AG20443 (cell line): Measurements from ENCODE around the gene GATA2.

ENCODE experiments used
- DNase-seq: peaks from one replicate; pipeline ENCODE4 v3.0.0; 2012; ENCODE audit warnings: low spot score, mixed read lengths

GATA2 gene

DNA sequence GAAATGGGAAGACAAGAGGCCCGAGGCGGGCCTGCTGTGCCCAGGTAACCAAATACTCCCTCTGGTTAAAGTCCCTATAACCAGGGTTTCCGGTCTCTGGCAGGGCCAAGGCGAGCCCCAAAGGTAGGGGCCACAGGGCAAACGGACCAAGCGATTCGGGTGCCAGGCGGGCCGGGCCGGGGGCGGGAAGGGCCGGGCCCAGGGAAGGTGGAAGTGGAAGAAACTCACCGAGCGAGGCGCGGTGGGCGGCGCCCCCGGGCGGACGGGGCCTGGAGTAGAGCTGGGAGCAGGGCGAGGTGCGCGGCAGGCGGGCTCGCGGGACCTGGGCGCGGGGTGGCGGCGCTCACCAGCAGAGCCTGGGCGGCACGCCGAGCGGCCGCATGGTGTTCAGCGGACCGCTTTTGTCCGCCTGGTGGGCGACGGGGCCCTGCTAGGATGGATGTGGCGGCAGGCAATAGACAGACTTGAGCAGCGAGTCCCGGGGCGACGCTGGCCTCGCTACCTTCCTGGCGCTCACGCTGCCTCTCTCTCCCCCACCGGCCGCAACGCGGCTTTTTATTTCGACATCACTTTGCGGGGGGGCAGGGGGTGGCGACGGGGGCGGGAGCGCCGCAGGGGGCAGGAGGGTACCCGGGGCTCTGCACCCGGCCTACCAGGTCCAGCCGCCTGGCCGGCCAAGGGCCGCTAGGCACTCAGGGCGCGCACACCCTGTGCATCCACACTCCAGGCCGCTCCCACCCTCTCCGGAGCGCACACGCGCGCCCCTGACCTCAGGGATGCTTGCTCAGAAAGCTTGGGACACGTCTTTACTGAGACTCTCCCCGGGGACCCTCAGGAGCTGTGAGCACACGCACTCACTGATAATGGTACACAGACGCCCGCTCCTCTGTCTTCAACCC lies at the start of gene GATA2:
GATA2 (minus strand) TSS at position 531 of the 899 bp plus-strand sequence. CDS start 6,170 bp downstream, outside the sequence.
- DNase-seq, result peak; percentile 41

DNA sequence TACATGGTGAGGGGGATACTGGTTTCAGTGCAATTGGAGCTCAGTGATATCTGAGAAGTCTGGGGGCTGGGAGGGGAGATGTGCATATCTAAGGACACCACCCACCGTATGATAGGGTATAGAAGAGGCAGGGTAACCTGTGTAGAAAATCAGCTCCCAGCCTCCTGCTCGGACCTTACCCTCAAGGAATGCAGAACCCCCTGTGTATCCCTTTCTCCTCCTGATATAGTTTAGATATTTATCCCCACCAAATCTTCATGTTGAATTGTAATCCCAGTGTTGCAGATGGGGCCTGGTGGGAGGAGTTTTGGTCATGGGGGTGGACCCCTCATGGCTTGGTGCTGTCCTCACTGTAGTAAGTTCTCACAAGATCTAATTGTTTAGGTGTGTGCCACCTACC lies 48.2 kb upstream of the GATA2 start:
- no peak for DNase-seq

DNA sequence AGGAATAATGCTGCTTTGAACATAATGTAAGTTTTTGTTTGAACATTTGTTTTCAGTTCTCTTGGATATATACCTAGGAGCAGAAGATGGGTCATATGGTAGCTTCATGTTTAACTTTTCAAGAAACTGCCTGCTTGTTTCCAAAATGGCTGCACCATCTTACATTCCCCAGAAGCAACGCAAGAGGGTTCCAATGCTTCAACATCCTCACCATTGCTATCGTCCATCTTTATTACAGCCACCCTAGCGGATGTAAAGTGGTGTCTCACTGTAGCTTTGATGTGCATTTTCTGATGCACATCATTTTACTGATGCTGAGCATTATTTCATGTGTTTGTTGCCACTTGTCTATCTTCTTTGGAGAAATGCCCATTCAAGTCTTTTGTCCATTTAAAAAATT lies 46.4 kb upstream of the GATA2 start:
- DNase-seq, result no peak

DNA sequence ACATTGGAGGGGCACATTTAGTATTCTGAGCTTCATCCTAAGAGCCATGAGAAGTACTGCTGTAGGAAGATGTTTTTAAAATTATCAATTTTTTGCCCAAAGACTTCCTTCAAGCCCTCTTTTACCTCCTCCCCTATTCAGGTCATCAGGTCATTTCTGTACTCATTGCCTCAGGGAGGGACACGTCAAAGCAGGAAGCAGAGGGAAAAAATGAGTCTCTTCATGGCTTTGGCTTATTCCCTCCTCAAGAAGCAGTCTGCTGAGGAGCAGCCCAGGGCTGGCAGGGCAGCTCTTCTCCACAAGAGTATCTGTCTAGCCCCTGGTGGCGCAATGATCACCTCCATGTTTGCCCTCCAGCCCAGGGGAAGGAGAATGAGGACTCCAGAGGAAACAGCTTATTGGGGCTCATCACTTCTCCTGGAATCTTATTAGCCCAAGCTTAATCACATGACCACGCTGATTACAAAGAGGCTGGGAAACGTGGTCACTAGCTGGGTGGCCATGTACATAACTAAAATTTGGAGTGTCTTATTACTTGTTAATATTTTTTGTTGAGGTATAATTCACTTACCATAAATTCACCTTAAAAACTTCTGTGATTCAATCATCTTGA lies 44.2 kb upstream of the GATA2 start:
- no peak for DNase-seq

DNA sequence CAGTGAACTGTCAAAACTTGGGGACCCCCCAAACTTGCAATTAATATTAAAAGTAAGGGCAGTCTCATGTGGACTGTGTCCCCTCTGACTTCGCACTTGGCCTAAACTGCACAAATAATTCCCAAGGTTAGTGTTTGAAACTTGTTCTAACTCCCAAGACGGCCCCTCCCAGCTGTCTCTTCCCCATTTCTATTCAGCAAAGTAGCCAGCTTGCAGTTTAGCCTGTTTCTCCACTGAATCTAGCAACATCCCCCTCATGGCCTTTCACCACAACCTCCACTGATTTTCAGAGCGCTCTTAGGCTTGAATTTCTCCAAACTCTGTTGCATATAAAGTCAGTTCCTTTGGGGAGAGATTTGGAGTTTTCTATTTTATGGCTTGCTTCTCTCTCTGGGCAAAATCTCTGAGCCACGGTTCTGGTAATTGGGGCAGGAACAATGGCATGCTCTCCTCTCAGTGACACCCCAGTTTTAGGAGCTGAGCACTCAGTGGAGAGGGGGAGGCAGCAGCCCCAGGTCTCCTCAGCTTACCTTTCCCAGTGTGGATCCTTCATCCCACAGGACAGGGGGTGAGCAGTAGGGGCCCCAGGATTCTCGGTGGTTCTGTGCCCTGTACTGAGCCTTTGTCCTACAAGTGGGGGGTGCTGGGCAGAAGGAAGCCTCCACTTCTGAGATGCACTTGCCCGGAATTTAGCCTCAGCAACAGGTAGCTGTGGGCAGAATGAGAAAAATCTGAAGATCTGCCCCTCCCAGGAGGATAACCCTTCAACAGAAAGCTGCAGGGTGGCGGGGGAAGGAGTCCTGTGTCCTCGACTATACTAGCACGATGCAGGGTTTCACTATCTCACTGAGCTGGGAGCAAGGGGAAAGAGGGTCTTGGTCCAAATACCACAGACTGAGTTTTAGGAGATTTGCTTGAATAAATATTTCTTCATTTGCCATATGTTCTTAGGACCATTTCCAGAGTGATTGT lies 39.3 kb upstream of the GATA2 start:
- no peak for DNase-seq

DNA sequence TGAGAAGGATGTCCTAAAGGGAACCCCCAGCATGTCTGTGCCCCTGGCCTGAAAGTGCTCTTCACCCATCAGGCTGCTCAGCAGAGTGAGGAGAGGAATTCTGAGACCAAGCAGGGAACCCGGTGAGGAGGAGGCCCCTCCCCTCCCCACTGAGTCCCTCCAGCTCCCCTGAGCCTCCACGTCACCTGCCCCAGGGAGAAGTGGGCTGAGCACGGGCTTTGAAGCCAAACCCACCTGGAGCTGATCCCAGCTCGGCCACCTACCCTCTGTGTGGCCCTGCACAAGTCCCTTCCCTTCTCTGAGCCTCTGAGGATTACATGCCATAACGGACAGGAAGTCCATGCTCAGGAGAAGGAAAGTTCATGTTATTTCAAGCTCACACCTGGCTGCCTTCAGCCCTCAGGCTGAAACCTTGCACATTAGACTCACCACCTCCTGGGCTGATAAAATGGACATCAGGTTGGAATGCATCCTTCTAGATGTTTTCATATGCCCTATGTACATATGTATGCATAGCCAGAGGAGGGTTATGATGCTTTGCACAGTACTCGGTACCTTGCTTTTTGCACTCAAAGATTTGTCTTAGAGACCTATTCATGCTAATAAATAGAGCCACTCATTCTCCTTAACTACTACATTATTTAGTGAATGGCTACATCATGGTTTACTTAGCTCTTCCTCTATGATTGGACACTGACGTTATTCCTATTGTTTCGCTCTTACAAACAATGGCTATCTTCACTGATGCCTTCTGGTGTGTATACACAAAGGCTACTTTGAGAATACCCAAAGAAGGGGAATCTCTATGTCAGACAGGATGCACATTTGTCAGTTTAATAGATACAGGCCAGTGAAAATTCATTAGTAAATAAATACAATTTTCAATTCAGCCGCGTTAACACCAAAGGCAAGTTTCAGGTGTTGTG lies 31.6 kb upstream of the GATA2 start:
- no peak for DNase-seq

DNA sequence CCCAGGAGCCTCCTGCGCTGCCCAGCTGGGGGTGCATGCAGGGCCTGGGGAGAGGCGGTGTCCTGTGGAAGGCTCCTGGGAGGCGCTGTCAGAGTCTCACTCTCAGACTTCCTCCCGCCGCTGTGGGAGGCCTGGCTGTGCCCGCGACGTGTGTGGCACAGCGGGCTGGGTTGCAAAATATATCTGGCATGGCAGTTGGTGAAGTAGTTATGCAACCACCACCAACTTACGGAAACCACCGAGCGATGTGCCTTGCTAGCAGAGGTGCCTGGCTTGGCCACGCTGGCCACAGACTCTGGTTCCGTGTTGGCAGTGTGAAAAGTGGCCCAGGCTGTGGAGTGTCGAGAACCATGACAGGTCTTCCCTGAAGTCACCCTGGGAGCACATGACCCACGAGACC lies 30.6 kb upstream of the GATA2 start:
- no peak for DNase-seq

DNA sequence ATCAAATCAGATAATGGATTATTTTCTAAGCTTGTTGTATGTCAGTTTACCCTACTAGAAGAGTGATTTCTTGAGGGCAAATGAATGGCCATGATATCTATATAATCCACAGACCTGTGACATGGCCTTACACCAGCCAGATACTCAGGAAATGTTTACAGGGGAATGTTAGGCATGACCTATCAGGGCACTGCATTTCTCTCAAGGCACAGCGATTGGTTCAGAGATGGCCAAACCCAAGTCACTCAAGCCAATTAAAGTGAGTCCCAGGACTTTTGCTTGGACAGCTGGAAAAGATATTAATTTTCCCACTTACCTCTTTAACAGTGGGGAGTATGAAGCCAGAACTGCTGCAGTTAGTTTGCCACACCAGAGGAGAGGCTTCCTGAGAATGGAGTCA lies 28.7 kb upstream of the GATA2 start:
- no peak for DNase-seq

DNA sequence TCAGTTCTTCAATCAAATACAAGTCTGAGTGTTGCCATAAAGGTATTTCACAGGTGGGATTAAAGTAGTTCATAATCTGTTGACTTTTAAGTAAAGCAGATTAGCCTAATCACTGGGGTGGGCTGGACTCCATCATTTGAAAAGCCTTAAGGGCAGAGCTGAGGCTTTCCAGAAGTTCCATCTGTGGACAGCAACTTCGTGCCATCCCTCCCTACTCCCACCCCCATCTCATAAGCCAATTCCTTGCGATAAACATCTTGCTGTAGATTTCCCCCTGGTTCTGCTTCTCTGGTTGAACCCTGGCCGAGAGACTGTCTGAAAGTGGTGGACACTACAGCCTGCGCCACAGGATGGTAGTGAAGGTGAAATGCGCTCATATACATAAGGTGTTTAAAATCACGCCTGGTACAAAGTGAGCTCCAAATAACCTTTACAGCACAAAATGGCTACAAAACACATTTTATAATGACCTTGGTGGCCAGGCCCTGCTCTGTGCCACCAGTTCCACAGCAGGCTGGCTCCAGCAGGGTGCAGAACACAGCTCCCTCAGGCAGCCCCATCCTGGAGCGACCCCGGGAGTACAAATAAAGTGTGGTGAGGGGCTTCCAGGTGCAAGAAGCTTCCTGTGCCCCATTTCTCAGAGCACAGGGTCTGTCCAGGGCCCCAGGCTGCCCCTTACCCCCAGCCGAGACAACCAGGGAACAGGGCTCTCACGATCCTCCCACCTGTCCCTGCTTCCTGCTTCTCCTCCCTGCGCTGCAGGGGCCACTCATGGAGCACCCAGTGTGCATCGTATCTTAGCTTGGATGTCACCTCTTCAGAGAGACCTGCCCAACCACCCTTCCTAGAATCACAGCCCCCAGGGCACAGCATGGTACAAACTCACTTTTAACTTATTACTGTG lies 25.8 kb upstream of the GATA2 start:
- DNase-seq, result no peak

DNA sequence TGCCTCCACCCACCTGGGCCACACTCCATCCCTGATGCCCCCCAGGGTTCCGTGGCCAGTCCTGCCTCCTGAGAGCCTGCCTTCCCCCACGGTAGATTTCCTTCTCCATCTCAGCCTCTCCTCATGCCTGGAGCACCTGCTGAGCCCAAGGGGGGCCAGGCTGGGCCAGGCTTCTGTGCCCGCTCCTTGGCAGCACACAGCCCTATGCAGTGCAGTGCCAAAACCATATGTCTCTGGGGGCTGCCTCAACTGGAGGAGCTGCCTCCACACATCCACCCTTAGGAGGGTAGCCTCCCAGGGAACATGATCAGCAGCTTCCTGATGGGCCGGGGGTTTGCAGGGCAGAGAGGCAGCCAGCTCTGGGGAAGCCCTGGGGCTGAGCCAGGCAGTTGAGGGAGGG lies 24.6 kb upstream of the GATA2 start:
- no peak for DNase-seq

DNA sequence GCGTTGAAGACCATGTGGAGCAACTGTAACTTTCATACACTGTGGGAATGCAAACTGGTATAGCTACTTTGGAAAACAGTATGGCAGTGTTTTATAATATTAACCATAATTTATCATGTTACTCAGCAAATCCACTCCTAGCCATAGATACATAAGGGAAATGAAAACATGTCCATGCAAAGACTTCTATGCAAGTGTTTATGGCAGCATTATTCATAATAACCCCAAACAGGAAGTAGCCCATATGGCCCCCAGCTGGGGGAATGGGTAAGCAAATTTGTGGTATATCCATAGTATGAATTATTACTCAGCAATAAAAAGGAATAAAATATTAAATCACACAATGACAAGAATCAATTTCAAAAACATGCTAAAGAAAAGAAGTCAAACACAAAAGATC lies 23.0 kb upstream of the GATA2 start:
- no peak for DNase-seq

DNA sequence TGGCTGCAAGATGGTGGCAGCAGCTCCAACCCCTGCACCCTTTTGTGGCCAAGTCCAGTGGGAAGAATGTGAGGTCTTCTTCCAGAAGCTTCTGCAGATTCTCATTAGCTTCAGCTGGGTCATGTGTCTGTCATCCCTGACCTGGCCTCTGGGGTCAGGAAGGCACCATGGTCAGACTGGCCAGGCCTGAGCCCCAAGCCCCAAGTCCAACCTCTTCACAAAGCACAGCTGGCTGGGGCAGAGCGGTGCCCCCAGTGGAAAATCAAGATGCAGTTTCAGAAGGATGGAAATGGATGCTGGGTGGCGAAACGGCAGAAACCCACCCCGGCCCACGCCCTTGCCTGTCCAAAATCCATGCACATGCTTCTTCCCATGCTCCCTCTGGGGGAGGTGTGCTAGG lies 15.9 kb upstream of the GATA2 start:
- DNase-seq, result peak; percentile 5

DNA sequence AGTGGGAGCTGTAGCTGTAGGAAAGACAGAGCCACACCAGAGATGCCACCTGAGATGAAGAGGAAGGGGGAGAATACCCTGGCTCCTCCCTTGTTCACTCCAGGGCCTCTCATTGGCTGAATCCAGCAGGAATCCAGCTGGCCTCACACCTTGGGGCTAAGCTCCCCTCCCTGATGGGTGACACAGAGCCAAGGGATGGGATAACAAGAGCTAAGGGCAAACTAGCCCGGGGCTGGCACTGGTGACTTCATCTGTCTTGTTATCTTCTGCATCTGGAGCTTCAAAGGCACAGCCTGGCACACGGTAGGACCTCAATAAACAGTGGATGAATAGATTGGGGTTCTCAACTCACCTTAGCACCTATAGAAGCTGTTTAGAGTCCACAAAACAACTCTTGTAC lies 13.8 kb upstream of the GATA2 start:
- DNase-seq, result no peak

DNA sequence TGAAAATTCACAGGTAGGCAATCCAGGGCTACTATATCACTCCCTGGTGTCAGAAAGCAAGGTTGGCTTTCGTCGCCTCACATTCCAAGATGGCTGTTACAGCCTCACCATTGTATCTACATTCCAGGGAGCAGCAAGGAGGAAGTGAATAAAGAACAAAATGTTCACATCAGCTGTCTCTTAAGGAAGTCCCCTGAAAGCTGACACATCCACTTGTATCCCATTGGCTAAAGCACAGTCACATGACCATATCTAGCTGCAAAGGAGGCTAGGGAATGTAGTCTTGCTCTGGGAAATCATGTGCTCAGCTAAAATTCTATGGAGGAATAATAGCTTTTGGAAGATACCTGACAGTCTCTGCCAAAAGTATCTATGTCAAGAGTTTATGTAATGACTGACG lies 12.8 kb upstream of the GATA2 start:
- no peak for DNase-seq

DNA sequence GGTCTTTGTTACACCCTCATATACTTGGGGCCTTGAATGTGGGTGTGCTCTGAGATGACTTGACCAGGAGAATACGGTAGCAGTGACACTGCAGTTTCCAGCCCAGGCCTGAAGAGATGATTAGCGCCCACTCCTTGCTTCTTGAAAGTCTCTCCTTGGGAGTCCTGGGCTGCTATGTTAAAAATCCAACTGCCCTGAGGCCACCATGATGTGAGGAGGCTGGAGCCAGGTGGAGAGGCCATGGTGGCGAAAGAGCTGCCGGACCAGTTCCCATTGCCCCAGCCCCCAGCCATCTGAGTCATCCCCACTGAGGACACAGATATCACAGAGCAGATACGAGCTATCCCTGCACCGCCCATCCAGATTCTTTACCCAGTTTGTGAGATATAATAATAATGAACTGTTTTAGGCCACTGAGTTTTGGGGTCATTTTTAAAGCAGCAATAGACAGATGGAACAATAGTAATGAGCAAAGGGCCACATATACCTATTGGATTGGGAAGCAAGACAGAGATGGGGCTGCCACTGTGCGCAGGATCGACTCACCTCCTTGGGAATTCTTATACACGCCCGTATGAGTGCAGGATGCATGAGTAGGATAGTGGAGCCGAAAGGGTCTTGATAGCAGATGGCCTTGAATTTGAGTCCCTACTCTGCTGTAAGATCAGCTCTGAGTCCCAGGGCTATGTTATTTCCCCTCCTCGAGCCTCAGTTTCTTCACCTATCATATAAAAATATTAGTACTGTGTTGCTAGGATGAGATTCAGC lies 12.1 kb upstream of the GATA2 start:
- DNase-seq, result peak; percentile 6

DNA sequence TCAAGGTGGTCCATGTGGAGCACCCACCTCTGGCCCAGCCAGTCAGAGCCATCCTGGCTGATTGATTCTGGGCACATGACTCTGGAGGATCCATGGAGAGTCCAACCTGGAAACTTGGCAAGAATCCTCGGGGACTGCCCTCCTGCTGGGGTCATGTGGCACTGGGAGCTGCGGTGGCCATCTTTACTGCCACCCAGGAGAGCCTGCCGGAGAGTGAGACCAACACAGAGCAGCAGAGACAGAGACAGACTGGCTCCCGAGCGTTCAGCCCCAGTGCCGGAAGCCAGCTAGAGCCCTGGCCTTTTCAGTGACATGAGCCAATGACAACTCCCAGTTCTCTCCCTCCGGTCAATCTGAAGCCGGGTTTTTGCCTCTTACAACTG lies 11.5 kb upstream of the GATA2 start:
- DNase-seq, result no peak

DNA sequence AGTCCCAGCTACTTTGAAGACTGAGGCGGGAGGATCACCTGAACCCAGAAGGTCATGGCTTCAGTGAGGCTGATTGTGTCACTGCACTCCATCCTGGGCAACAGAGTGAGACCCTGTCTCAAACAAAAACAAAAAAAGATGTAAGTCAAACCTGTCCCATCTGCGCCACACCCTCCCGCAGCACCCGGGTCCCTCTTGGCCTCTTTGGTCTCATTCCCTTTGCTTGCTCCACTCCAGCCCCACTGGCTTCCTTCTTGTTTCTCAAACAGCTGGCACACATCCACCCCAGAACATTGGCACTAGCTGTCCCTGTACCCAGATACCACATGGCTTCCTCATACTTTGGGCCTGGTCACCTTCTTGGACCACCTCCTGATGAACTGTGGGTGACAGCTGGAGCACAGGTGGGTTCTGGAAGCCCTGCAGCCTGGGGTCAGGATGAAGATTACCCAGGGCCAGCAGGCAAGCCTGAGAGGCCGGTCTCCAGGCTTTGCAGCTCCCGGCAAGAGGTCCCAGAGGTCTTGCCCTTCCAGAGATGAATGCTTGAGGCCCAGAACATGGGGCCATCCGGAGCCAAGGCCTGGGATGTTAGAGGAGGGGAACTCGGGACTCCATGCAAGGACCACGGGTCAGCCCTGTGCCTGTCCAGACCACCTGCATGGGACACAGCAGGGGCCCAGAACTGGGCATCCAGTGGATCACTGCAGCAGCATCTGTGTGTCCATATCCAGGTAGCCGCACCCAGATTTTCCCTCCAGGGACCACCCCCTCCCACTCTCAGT lies 10.9 kb upstream of the GATA2 start:
- DNase-seq, result no peak

DNA sequence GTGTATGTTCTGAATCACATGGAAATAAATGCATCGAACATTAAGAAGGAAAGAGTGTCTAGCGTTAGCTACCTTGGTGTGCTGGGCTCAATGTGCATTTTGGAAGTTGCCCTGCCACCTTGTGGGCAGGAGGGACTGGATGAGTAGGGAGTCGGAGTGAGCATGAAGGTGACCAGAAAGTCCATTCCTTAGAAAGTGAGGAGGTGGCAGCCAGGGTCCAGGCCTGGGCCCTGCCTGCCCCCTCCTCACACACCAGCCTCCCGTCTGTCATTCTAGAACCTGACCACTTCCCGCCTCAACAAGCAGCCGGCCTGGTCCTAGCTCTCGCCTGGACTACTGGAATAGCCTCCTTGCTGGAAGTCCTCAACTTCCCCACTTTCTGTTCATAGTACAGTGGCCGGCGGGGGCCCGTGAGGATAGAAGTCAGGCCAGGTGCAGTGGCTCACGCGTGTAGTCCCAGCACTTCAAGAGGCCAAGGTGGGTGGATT lies 10.2 kb upstream of the GATA2 start:
- DNase-seq, result no peak

DNA sequence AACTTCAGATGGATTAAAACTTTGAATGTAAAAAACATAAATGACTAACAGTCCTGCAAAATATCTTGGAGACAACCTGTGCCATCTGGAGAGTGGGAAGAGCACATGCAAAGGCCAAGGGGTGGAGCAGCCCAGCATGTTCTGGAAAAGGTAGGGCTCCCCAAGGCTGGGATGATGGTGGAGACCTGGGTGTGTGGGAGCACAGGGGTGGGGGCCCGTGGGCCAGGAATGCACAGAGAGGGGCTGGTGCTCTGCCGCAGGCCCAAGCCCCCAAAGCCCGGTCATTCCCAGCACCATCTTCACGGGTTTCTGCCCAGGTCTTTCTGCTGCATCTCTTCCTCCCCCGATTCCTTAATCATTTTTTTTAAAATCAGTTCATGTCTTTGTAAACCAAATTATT lies 9.7 kb upstream of the GATA2 start:
- no peak for DNase-seq
